ENCODE measurements around the gene SDCBP2.
"Not testable (repeated sequence)": the region's sequence is repeated elsewhere in the genome, so short reads cannot be mapped to it uniquely, and the experiment has no call there.

Gene SDCBP2

DNA sequence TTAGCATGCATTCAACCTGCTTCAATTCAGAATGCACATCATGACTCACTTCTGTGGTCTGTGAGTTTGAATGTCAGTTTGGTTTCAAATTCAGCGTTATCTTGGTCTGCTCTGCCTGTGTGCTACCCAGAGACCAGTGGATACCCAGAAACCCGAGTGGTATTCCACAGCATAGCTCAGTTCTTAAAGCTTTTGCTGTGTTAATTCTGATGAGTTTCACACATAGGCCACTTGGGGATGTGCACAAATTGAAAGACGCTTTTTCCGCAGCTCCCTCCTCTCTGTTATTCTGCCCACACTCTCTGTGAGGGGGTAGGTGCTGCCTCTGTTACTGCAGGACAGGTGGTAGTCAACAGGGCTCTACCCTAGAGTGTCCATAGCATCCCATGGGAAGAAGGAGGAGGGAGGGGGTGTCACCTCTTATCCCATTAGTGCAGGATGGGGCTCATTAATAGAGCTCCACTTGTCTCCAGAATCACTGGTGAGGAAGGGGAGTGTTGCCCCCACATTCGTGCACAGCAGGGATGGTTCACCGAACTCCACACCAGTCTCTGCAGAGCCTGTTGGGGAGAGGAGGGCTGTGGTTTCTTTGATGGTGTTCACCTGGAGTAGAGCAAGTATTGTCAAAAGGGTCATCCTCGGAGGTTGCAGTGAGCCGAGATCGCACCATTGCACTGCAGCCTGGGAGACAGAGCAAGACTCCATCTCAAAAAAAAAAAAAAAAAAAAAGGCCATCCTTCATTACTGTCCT, 29.2 kb upstream of the SDCBP2 start:
- DNase-seq: no peak

- DNase-seq: no peak
These were observed 25.0 kb upstream of the SDCBP2 start for GRCh38 chr20:1353956-1354355.

GRCh38 chr20:1346315-1346969, 17.5 kb upstream of the SDCBP2 start:
- no peak for DNase-seq

- no peak for DNase-seq
These were observed 16.8 kb upstream of the SDCBP2 start for GRCh38 chr20:1345756-1346093.

DNA sequence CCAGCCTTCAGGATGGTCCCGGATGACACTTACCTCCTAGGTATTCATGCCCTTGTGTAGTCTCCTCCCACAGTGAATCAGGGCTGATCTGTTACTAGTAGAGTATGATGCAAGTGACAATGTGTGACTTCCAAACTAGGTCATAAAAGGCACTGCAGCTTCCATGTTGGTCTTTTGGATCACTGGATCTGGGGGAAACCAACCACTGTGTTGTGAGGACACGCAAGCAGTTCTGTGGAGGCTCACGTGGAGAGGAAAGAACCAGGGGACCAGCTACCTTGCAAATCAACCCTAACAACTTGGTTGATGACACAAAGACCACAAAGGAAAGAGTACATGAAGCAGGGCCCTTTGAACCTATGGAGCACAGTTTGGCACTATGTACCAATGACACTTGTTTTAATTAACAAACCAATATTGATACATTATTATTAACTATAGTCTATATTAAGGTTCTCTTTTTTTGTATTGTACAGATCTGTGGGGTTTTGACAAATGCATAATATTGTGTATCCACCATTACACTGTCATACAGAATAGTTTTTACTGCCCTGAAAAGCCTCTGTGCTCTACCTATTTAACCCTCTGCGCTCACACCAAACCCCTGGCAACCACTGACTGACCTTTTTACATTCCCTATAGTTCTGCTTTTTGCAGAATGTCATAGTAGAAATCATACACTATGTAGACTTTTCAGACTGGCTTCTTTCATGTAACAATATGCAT, 16.3 kb upstream of the SDCBP2 start:
- no peak for DNase-seq

DNA sequence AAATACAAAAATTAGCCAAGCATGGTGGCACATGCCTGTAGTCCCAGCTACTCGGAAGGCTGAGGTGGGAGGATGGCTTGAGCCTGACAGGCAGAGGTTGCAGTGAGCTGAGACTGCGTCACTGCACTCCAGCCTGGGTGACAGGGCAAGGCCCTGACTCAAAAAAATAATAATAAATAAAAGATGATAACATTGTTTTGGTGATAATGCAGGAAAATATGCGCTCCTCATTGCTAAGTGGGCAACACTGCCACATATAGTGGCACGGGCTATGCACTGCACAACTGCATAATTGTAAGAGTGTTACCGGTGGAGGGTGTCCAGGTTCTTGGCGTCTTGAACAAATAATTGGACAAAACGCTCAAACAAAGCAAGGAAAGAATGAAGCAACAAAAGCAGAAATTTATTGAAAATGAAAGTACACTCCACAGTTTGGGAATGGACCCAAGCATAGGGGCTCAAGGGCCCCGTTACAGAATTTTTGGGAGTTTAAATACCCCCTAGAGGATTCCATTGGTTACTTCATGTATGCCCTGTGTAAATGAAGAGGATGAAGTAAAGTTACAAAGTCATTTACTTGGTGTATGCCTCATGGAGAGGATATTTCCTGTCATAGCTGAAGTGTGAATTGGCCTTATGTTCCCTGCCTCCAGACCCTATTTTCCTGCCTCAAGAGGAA, 14.6 kb upstream of the SDCBP2 start:
- DNase-seq: not testable (repeated sequence)

- no peak for DNase-seq
These were observed 12.8 kb upstream of the SDCBP2 start for GRCh38 chr20:1341561-1342265.

DNA sequence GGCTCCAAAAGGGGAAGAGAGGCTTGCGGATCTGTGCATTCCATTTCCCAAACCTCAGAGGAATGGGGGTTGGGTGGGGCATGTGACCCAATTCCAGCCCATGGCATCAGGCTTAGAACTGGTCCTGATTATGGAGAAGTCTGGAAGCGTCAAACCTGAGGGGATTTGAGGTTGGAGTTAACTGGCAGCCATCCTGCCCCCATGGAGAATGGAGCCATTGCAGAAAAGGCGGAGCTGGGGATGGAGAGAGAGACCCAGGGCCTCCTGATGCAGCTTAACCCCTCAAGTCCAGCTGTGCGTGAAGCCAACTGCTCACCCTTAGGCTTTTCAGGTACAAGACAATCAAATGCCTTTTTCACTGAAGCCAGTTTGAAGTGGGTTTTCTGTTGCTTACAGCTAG, 9.9 kb upstream of the SDCBP2 start:
- no peak for DNase-seq

DNA sequence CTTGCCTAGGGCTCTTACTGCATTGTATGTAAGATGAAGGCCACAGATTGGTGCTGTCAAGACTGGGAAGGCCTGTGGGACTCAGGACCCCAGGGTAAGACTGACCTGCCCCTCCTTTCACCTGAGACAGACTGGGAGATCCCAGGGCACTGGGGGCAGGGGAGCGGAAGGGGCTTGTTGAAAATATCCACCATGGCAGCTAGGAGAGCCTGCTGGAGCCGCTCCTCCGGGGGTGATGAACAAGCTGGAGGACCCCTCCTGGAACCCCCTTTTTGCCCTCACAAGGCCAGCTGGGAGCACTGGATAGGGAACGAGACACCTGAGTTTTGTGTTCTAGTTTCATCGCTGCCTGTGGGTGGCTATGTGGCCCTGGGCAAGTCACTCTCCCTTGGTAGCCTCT, 9.2 kb upstream of the SDCBP2 start:
- no peak for DNase-seq

- no peak for DNase-seq
These were observed 8.5 kb upstream of the SDCBP2 start for GRCh38 chr20:1337441-1337840.

DNA sequence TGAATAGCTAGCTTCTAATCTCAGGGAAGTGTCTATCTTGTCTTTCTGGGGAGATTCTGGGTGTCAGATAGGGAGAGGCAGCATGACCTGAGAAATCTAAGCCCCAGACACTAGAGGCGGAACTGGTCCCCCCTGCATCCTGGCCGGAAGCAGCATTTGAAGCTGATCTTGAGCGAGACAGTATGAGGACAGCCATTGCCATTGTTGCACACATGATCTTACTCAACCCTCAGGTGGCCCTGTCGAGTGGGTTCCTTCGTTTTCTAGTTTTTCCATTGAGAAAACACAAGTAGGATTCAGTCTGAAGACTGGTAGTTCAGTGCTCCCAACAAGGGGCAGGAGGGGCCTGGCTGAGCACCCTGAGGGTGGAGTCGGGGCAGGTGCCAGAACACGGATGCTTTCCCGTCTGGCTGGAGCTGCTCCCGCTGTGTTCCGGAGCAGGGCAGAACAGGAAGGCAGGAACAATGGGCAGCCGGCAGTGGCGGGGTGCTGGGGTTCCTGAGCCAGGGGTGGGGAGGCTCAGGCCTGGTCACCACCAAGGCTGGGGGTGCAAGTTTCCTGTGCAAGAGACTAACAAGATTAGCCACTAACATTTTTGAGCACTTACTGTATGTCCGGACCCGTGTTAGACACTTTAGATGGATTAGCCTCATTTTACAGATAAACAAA, 7.9 kb upstream of the SDCBP2 start:
- no peak for DNase-seq

GRCh38 chr20:1335961-1336698, 7.2 kb upstream of the SDCBP2 start:
- DNase-seq: no peak

- no peak for DNase-seq
These were observed 5.8 kb upstream of the SDCBP2 start for GRCh38 chr20:1334761-1335160.

GRCh38 chr20:1334370-1334731, 5.4 kb upstream of the SDCBP2 start:
- DNase-seq: no peak

DNA sequence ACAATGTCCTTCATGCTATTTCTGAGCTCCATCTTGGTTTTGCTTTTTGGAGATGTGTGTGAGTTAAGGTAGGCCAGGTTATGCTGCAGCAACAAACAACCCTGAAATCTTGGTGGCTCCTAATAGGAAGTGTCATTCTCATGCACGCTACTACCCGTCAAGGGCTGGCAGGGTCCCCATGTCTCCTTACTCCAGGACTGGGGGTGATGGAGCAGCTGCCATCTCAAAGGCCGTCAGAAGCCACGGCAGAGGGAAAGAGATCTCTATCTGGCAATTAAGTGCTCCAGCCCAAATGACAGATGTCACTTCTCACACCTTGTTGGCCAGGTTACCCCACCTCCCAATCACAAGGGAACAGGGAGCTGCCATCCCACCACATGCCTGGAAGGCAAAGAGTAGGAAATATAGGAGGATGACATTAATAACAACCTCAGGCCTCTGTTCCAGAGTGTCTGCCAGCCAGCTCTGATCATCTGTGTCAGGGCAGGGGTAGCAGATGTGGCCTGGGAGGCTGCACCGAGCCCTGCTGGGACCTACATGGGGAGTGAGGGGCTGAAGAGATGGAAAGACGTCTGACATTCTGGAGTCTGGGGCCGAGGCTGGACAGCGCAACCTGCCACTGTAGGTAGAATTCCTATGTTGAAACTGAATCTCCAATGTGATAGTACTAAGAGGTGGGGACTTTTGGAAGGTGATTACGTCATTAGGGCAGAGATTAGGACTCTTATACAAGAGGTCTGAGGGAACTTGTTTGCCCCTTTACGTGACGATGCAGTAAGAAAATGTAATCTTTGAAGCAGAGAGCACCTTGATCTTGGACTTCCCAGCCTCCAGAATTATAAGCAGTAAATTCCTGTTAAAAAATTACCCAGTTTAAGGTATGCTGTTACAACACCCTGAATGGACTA, 4.8 kb upstream of the SDCBP2 start:
- DNase-seq: no peak

GRCh38 chr20:1332749-1333300, 3.9 kb upstream of the SDCBP2 start:
- DNase-seq: no peak

DNA sequence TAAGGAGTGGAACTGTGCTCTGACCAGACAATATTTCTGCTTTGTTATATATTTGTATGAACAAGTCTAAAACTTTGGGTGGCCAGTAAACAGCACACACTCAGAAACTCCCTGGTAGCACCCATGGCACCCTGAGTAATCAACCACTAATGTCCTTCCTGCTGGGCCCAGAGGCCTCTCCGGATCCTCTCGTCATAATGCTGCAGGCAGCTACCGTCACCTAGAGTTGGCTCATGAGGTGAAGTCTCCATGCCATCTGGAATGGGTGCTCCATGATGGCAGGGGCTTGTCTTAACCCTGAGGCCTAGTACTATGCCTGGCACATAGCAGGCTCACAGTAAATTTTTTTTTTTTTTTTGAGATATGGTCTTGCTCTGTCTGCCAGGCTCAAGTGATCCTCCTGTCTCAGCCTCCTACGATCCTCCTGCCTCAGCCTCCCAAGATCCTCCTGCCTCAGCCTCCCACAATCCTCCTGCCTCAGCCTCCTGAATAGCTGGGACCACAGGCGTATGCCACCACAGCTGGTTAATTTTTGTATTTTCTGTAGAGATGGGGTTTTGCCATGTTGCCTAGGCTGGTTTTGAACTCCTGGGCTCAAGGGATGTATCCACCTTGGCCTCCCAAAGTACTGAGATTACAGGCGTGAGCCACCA, 3.0 kb upstream of the SDCBP2 start:
- DNase-seq: no peak

DNA sequence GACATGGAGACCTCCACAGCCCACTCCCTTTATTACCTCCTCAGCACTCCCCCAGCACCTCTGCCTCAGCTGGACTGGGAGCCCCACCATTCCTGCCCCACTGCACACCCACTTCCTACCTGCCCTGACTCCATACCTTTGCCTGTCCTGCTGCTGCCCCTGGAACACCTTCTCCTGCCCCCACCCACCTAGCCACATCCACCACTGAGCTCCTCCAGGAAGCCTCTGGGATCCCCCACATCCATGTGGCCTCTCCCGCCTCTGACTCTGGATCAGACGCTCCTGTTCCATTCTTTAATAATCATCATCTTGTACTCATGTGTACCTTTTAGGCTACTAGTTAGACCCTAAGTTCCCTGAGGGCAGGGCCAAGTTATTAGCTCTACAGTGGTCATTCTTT, 2.2 kb upstream of the SDCBP2 start:
- no peak for DNase-seq

GRCh38 chr20:1330075-1330830, 1.3 kb upstream of the SDCBP2 start:
- DNase-seq: no peak

Measured in activated CD8-positive, alpha-beta memory T cell treated with anti-CD3 and anti-CD28 coated beads, Interleukin-2, amount 50 U/mL, for 4 hours (primary cell).